GM06990 (cell line): ENCODE results near the gene KAT2B.

Experiments
- DNase-seq: peaks from one replicate; pipeline ENCODE4 v3.0.0-alpha.2; 2011; ENCODE audit not compliant: insufficient read length; ENCODE audit errors: extremely low read depth
- H3K27me3 ChIP-seq: replicated peaks from 2 replicates; pipeline ENCODE4 v1.6.0; 2011; ENCODE audit warnings: low read length; ENCODE audit not compliant: control insufficient read depth, insufficient read depth
- H3K36me3 ChIP-seq: 2 replicates; pipeline ENCODE4 v1.5.1; 2011; ENCODE audit warnings: low read length; ENCODE audit not compliant: control insufficient read depth, insufficient read depth
- H3K4me3 ChIP-seq: replicated peaks from 2 replicates; pipeline ENCODE4 v1.5.1; 2011; ENCODE audit warnings: low read depth, mild to moderate bottlenecking, control low read depth, low read length
- CTCF ChIP-seq: IDR thresholded peaks from 2 replicates; pipeline ENCODE4 v1.5.1; 2011; ENCODE audit warnings: low read length, control low read depth, mild to moderate bottlenecking, inconsistent platforms; ENCODE audit not compliant: insufficient read depth, poor library complexity, severe bottlenecking

KAT2B gene

GRCh38 chr3:20069178-20069532, 28.9 kb downstream of the KAT2B start:
- H3K27me3 ChIP-seq, result no peaks in the 10 kb centered on the region
- DNase-seq, result no peak
- no peak for TF ChIP-seq CTCF
- H3K36me3 ChIP-seq, result no peaks in the 10 kb centered on the region
- no peak overlapping the region for H3K4me3 ChIP-seq

- no peak overlapping the region for H3K4me3 ChIP-seq
- no peaks in the 10 kb centered on the region for H3K36me3 ChIP-seq
- no peak for DNase-seq
- TF ChIP-seq CTCF, result no peak
- no peaks in the 10 kb centered on the region for H3K27me3 ChIP-seq
These were observed 30.9 kb downstream of the KAT2B start for GRCh38 chr3:20071175-20071574.

- no peak for TF ChIP-seq CTCF
- no peaks in the 10 kb centered on the region for H3K27me3 ChIP-seq
- no peak for DNase-seq
- no peak overlapping the region for H3K4me3 ChIP-seq
- H3K36me3 ChIP-seq, result no peaks in the 10 kb centered on the region
These were observed 32.2 kb downstream of the KAT2B start for GRCh38 chr3:20072422-20072821.

GRCh38 chr3:20073068-20073467, 32.8 kb downstream of the KAT2B start:
- Histone ChIP-seq H3K36me3 (no peaks in the 10 kb centered on the region), H3K4me3 (no peak overlapping the region), H3K27me3 (no peaks in the 10 kb centered on the region)
- TF ChIP-seq CTCF, result no peak
- no peak for DNase-seq

- no peak for DNase-seq
- no peaks in the 10 kb centered on the region for H3K36me3 ChIP-seq
- no peak for TF ChIP-seq CTCF
- no peak overlapping the region for H3K4me3 ChIP-seq
- H3K27me3 ChIP-seq, result no peaks in the 10 kb centered on the region
These were observed 33.4 kb downstream of the KAT2B start for GRCh38 chr3:20073683-20074082.

- TF ChIP-seq CTCF, result no peak
- no peak overlapping the region for H3K4me3 ChIP-seq
- DNase-seq, result no peak
- H3K36me3 ChIP-seq, result no peaks in the 10 kb centered on the region
- no peaks in the 10 kb centered on the region for H3K27me3 ChIP-seq
These were observed 34.2 kb downstream of the KAT2B start for GRCh38 chr3:20074226-20075063.
